OCI-LY1 (cell line): Measurements from ENCODE around the gene DNAAF2.

ENCODE experiments used
- H2AFZ ChIP-seq: fragments of 200-600 bp; sonication (generic), shearing (Covaris generic); 2 replicates; pipeline ENCODE4 v1.6.0; 2014; ENCODE audit warnings: antibody characterized with exemption, mild to moderate bottlenecking, low read length
- H3F3A ChIP-seq: fragments of 200-600 bp; sonication (generic), shearing (Covaris generic); 2 replicates; pipeline ENCODE4 v1.6.0; 2014; ENCODE audit warnings: mild to moderate bottlenecking, antibody characterized with exemption, low read length, moderate library complexity; ENCODE audit not compliant: insufficient read depth
- H3K27ac ChIP-seq: fragments of 200-600 bp; sonication (generic); 2 replicates; pipeline ENCODE4 v1.5.1; 2014; ENCODE audit warnings: low read length, mixed run types, mild to moderate bottlenecking, low read depth; ENCODE audit not compliant: poor library complexity, severe bottlenecking
- H3K27me3 ChIP-seq: fragments of 200-600 bp; sonication (generic); 2 replicates; pipeline ENCODE4 v1.6.0; 2014; ENCODE audit warnings: antibody characterized with exemption, mild to moderate bottlenecking, low read length, moderate library complexity; ENCODE audit not compliant: insufficient read depth
- H3K36me3 ChIP-seq: fragments of 200-600 bp; sonication (generic); 2 replicates; pipeline ENCODE4 v1.6.1; 2014; ENCODE audit warnings: mild to moderate bottlenecking, antibody characterized with exemption, low read length, moderate library complexity, mixed read lengths; ENCODE audit not compliant: insufficient read depth
- H3K4me1 ChIP-seq: fragments of 200-600 bp; sonication (generic); 2 replicates; pipeline ENCODE4 v1.5.1; 2014; ENCODE audit warnings: mild to moderate bottlenecking, low read length, moderate library complexity; ENCODE audit not compliant: insufficient read depth, severe bottlenecking
- H3K4me2 ChIP-seq: fragments of 200-600 bp; sonication (generic), shearing (Covaris generic); 2 replicates; pipeline ENCODE4 v1.6.1; 2014; ENCODE audit warnings: low read length
- H3K4me3 ChIP-seq: fragments of 200-600 bp; sonication (generic); 2 replicates; pipeline ENCODE4 v1.5.1; 2014; ENCODE audit warnings: low read length, low read depth, mild to moderate bottlenecking, mixed read lengths; ENCODE audit not compliant: poor library complexity, severe bottlenecking
- H3K79me2 ChIP-seq: fragments of 200-600 bp; shearing (Covaris generic); 2 replicates; pipeline ENCODE4 v1.6.1; 2016; ENCODE audit warnings: mixed run types, low read length, mixed read lengths; ENCODE audit not compliant: insufficient read depth
- H3K9ac ChIP-seq: fragments of 200-600 bp; sonication (generic), shearing (Covaris generic); 2 replicates; pipeline ENCODE4 v1.6.1; 2014; ENCODE audit warnings: mild to moderate bottlenecking, low read length, mixed read lengths
- H3K9me2 ChIP-seq: fragments of 200-600 bp; sonication (generic), shearing (Covaris generic); 2 replicates; pipeline ENCODE4 v1.6.1; 2014; ENCODE audit warnings: low read depth, mild to moderate bottlenecking, low read length, mixed read lengths
- H3K9me3 ChIP-seq: fragments of 200-600 bp; shearing (Covaris generic); 2 replicates; pipeline ENCODE4 v1.6.1; 2014; ENCODE audit warnings: low read length, mixed read lengths
- H4K20me1 ChIP-seq: fragments of 200-600 bp; sonication (generic), shearing (Covaris generic); 2 replicates; pipeline ENCODE4 v1.6.0; 2016; ENCODE audit warnings: mild to moderate bottlenecking, low read length; ENCODE audit not compliant: insufficient read depth
- CTCF ChIP-seq: fragments of 200-600 bp; sonication (generic), shearing (Covaris generic); IDR thresholded peaks from 2 replicates; pipeline ENCODE4 v1.5.1; 2017; ENCODE audit warnings: mild to moderate bottlenecking, antibody characterized with exemption, low read length, moderate library complexity, mixed read lengths
- EZH2 ChIP-seq: fragments of 200-600 bp; sonication (generic), shearing (Covaris generic); IDR thresholded peaks from 2 replicates; pipeline ENCODE4 v1.8.0; 2017; ENCODE audit warnings: borderline replicate concordance, mixed run types, mild to moderate bottlenecking, antibody characterized with exemption, low read length, moderate library complexity, mixed read lengths

Gene DNAAF2, protein sequence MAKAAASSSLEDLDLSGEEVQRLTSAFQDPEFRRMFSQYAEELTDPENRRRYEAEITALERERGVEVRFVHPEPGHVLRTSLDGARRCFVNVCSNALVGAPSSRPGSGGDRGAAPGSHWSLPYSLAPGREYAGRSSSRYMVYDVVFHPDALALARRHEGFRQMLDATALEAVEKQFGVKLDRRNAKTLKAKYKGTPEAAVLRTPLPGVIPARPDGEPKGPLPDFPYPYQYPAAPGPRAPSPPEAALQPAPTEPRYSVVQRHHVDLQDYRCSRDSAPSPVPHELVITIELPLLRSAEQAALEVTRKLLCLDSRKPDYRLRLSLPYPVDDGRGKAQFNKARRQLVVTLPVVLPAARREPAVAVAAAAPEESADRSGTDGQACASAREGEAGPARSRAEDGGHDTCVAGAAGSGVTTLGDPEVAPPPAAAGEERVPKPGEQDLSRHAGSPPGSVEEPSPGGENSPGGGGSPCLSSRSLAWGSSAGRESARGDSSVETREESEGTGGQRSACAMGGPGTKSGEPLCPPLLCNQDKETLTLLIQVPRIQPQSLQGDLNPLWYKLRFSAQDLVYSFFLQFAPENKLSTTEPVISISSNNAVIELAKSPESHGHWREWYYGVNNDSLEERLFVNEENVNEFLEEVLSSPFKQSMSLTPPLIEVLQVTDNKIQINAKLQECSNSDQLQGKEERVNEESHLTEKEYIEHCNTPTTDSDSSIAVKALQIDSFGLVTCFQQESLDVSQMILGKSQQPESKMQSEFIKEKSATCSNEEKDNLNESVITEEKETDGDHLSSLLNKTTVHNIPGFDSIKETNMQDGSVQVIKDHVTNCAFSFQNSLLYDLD

GRCh38 chr14:49634547-49635334, at the start of gene DNAAF2:
Gene DNAAF2, minus strand, starts transcription at chr14:49635244. Its CDS starts 95 bp downstream, at chr14:49635149.
- Histone ChIP-seq H3K4me3 (peak within 1 kb of the TSS; percentile 88), H4K20me1 (no peaks in the 10 kb centered on the region), H3K27ac (peak within 1 kb of the TSS; percentile 84), H3K4me1 (peaks cover 26% of the 10 kb centered on the region), H3F3A (no peaks in the 10 kb centered on the region), H3K79me2 (peaks cover 32% of the 10 kb centered on the region), H3K9me3 (no peaks in the 10 kb centered on the region), H3K27me3 (no peaks in the 10 kb centered on the region), H3K36me3 (peaks cover 33% of the 10 kb centered on the region), H3K9ac (peak within 1 kb of the TSS; percentile 87), H2AFZ (no peak within 1 kb of the TSS), H3K9me2 (no peaks in the 10 kb centered on the region), H3K4me2 (peak within 1 kb of the TSS; percentile 89)
- TF ChIP-seq EZH2: no peak
- TF ChIP-seq CTCF: no peak

DNA sequence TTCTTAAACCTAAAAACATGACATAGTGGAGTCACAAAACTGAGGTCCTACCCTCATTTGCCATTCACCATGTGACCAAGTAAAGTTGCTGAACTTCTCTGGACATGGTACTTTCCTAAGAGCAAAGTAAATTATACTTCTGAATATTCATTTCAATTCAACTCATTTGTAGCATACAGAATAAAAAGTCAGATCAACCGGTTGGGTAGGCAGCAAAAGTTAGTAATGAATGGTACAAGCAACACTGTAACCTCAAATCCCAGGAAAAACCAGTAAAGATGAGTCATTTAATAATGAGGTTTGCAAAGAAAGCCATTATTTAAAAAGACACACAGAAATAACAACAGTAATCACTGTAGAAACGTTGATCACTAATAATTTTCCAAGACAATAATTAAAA, 44.2 kb upstream of the DNAAF2 start:
- peaks cover 87% of the 10 kb centered on the region for H3K36me3 ChIP-seq
- no peak overlapping the region for H3K27ac ChIP-seq
- no peak overlapping the region for H3K4me3 ChIP-seq
- H3K27me3 ChIP-seq: no peaks in the 10 kb centered on the region
- no peaks in the 10 kb centered on the region for H3K79me2 ChIP-seq
- no peaks in the 10 kb centered on the region for H4K20me1 ChIP-seq
- H3K4me2 ChIP-seq: no peak overlapping the region
- no peaks in the 10 kb centered on the region for H3K9me2 ChIP-seq
- no peak overlapping the region for H2AFZ ChIP-seq
- no peaks in the 10 kb centered on the region for H3K9me3 ChIP-seq
- H3K4me1 ChIP-seq: no peaks in the 10 kb centered on the region
- TF ChIP-seq EZH2: no peak
- no peak for TF ChIP-seq CTCF
- no peak overlapping the region for H3K9ac ChIP-seq
- H3F3A ChIP-seq: no peaks in the 10 kb centered on the region

DNA sequence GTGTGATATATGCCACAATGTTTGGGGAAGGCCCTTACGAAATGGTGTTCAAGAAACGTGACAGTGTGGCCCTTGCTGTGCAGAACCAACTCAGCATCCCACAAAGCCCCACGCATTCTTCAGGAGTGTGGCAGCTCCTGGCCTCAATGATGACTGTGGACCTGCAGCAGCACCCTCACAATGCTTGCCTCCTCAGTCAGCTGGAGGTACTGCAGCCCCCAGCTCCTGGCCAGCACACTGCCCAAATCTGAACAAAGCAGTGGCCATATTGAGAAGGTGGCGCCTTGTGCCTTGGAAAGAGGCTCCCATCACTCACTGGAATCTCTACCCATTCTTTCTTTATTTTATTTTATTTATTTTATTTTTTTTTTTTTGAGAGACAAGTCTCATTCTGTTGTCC, 42.6 kb upstream of the DNAAF2 start:
- H3K4me2 ChIP-seq: no peak overlapping the region
- no peak for TF ChIP-seq CTCF
- no peak for TF ChIP-seq EZH2
- no peaks in the 10 kb centered on the region for H3K4me1 ChIP-seq
- peaks cover 86% of the 10 kb centered on the region for H3K36me3 ChIP-seq
- no peak overlapping the region for H3K9ac ChIP-seq
- H3F3A ChIP-seq: no peaks in the 10 kb centered on the region
- H3K27ac ChIP-seq: no peak overlapping the region
- no peaks in the 10 kb centered on the region for H3K27me3 ChIP-seq
- no peaks in the 10 kb centered on the region for H3K79me2 ChIP-seq
- no peaks in the 10 kb centered on the region for H3K9me3 ChIP-seq
- no peaks in the 10 kb centered on the region for H3K9me2 ChIP-seq
- H4K20me1 ChIP-seq: no peaks in the 10 kb centered on the region
- H2AFZ ChIP-seq: no peak overlapping the region
- H3K4me3 ChIP-seq: no peak overlapping the region
